Upper lobe of left lung (tissue), 4 donors: Measurements from ENCODE around the gene TAF6.

Experiments
- EP300 ChIP-seq, 4 donors: sonication (generic); formaldehyde crosslinking; IDR thresholded peaks; one replicate each; pipeline ENCODE4 v1.5.1; 2017; ENCODE audit warnings: antibody characterized with exemption in 4 of 4, control low read depth in 2 of 4
- POLR2A ChIP-seq, 4 donors: fragments of 450-650 bp; IDR thresholded peaks; one replicate each; pipeline ENCODE4 v1.5.1; 2016 to 2017; ENCODE audit warnings: antibody characterized with exemption in 4 of 4, mild to moderate bottlenecking in 2 of 4
- TF ChIP-seq, protein P1 (sequence below), 6 experiments: fragments of 450-650 bp in 4 of 6; fragments of 200-600 bp in 2 of 6; sonication (generic) in 2 of 6; IDR thresholded peaks; one replicate each; pipeline ENCODE4 v1.5.1; 2016 to 2019; ENCODE audit warnings: antibody characterized with exemption in 6 of 6

GRCh38 chr7:100152937-100153666 lies 33.9 kb upstream of the TAF6 start:
- TF ChIP-seq, protein P1, sequence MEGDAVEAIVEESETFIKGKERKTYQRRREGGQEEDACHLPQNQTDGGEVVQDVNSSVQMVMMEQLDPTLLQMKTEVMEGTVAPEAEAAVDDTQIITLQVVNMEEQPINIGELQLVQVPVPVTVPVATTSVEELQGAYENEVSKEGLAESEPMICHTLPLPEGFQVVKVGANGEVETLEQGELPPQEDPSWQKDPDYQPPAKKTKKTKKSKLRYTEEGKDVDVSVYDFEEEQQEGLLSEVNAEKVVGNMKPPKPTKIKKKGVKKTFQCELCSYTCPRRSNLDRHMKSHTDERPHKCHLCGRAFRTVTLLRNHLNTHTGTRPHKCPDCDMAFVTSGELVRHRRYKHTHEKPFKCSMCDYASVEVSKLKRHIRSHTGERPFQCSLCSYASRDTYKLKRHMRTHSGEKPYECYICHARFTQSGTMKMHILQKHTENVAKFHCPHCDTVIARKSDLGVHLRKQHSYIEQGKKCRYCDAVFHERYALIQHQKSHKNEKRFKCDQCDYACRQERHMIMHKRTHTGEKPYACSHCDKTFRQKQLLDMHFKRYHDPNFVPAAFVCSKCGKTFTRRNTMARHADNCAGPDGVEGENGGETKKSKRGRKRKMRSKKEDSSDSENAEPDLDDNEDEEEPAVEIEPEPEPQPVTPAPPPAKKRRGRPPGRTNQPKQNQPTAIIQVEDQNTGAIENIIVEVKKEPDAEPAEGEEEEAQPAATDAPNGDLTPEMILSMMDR (IDR thresholded peaks at IDR 0.05) = no peak
- no peak for TF ChIP-seq POLR2A (IDR thresholded peaks at IDR 0.05)
- no peak for TF ChIP-seq EP300 (IDR thresholded peaks at IDR 0.05)
